Astrocyte (in vitro differentiated cells and primary cell): Measurements from ENCODE around the gene IGFALS. TPM values are rescaled to one million over a fixed set of nuclear protein-coding genes. Genes with fewer than 3 reads are reported as not detected.
A peak's percentile ranks its signal among the peaks of the same experiment; 100 is the strongest.

ENCODE experiments used
- DNase-seq: peaks from one replicate; pipeline ENCODE4 v3.0.0-alpha.2; 2010; ENCODE audit warnings: low read depth
- FAIRE-seq: peaks from 2 replicates; lab custom pipeline; 2011; peaks lifted over from hg19 to GRCh38; lab: Jason Lieb, UNC
- H2AFZ ChIP-seq: 2 replicates; pipeline ENCODE4 v1.6.0; 2012; ENCODE audit warnings: low read depth, low read length, inconsistent platforms
- H3K27ac ChIP-seq: 2 replicates; pipeline ENCODE4 v1.5.1; 2011; ENCODE audit warnings: low read depth, low read length, inconsistent platforms
- H3K27me3 ChIP-seq: 2 replicates; pipeline ENCODE4 v1.6.0; 2011; ENCODE audit warnings: low read length, inconsistent platforms; ENCODE audit not compliant: insufficient read depth
- H3K36me3 ChIP-seq: 2 replicates; pipeline ENCODE4 v1.5.1; 2011; ENCODE audit warnings: low read length, inconsistent platforms; ENCODE audit not compliant: insufficient read depth
- H3K4me1 ChIP-seq: 2 replicates; pipeline ENCODE4 v1.5.1; 2011; ENCODE audit warnings: low read length, inconsistent platforms; ENCODE audit not compliant: insufficient read depth
- H3K4me2 ChIP-seq: 2 replicates; pipeline ENCODE4 v1.6.0; 2012; ENCODE audit warnings: low read length, inconsistent platforms
- H3K4me3 ChIP-seq: 2 replicates; pipeline ENCODE4 v1.5.1; 2011; ENCODE audit warnings: low read depth, mild to moderate bottlenecking, low read length, inconsistent platforms; ENCODE audit not compliant: insufficient read depth
- H3K79me2 ChIP-seq: 2 replicates; pipeline ENCODE4 v1.6.0; 2012; ENCODE audit warnings: mild to moderate bottlenecking, low read length, inconsistent platforms; ENCODE audit not compliant: insufficient read depth
- H3K9ac ChIP-seq: 2 replicates; pipeline ENCODE4 v1.6.0; 2012; ENCODE audit warnings: mild to moderate bottlenecking, low read length, inconsistent platforms
- H3K9me3 ChIP-seq: 2 replicates; pipeline ENCODE4 v1.5.1; 2012; ENCODE audit warnings: low read depth, mild to moderate bottlenecking, low read length, inconsistent platforms; ENCODE audit not compliant: insufficient read depth
- H4K20me1 ChIP-seq: 2 replicates; pipeline ENCODE4 v1.6.0; 2012; ENCODE audit warnings: low read length, inconsistent platforms; ENCODE audit not compliant: insufficient read depth
- H3K27ac Mint-ChIP-seq: one replicate; pipeline ENCODE4 v1.8.0; 2021; ENCODE audit warnings: mild to moderate bottlenecking, mixed read lengths; ENCODE audit not compliant: unreplicated experiment
- H3K27me3 Mint-ChIP-seq: one replicate; pipeline ENCODE4 v1.8.0; 2021; ENCODE audit warnings: low read depth, mixed read lengths; ENCODE audit not compliant: unreplicated experiment
- H3K36me3 Mint-ChIP-seq: one replicate; pipeline ENCODE4 v1.8.0; 2021; ENCODE audit warnings: low read depth, mixed read lengths; ENCODE audit not compliant: unreplicated experiment
- H3K4me1 Mint-ChIP-seq: one replicate; pipeline ENCODE4 v1.8.0; 2021; ENCODE audit warnings: low read depth, mixed read lengths; ENCODE audit not compliant: unreplicated experiment
- H3K4me3 Mint-ChIP-seq: one replicate; pipeline ENCODE4 v1.8.0; 2021; ENCODE audit warnings: mild to moderate bottlenecking, moderate library complexity, mixed read lengths; ENCODE audit not compliant: unreplicated experiment
- H3K9me3 Mint-ChIP-seq: one replicate; pipeline ENCODE4 v1.8.0; 2021; ENCODE audit warnings: mild to moderate bottlenecking, mixed read lengths; ENCODE audit not compliant: unreplicated experiment
- EZH2 ChIP-seq: IDR thresholded peaks from 2 replicates; pipeline ENCODE4 v1.6.1; 2012; ENCODE audit warnings: mild to moderate bottlenecking, low read length, inconsistent platforms; ENCODE audit not compliant: insufficient read depth
- total RNA-seq: library from RNA; stranded (reverse); gene quantifications from 2 replicates; pipeline ENCODE4 v1.2.1, GENCODE V29; 2021
- TF ChIP-seq, protein P1 (sequence below): IDR thresholded peaks from 2 replicates; pipeline ENCODE4 v1.5.1; 2011; ENCODE audit warnings: low read depth, mild to moderate bottlenecking, inconsistent platforms, low read length, moderate library complexity; ENCODE audit not compliant: insufficient read depth

IGFALS gene
- total RNA-seq, 1 donor from 2014 or later = not detected

DNA sequence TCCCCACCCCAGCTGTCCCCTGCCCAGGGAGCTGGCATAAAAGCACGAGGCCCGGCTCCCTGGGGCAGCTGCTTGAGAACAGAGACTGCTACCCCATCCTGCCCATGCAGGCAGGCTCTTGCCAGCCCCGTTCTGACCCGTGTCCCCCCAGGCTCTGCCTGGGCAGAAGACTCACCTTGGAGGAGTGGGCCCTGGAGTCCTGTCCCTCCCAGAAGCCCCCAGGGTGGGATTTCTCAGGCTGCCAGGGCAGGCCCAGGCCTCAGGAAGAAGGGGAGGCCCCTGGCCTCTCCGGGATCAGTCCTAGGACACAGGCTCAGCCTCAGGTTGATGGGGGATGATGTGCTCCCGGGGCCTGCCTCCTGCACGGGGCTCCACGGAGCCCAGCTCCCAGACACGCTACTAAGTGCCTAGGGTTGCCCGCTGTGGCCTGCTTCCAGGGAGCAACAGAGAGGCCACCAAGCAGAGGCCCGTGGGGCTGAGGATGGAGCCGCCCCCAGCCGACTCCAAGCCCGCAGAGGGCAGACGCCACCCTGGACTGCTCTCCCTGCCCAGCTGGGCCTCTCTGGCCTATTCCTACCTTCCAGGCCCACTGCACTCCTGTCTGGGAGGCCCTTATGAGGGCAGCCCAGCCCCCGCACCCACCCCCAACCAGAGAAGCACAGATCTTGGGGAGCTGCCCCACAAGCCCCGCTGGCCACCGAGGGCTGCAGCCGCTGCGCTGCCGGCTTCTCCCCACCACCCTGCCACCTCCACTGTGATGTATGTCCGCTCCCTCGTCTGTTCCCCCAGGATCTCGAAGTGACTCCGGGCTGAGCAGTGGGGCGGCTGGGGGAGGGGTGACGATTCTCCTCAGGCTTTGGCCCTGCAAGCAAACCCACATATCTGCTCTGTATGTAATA is 23.9 kb downstream of the IGFALS start:
- Histone ChIP-seq H3K36me3 (no peaks in the 10 kb centered on the region), H3K4me2 (peak overlapping the region; percentile 91), H3K4me1 (peaks cover 25% of the 10 kb centered on the region), H3K27ac (no peak overlapping the region), H4K20me1 (peaks cover 52% of the 10 kb centered on the region), H3K9ac (peak overlapping the region; percentile 91), H2AFZ (no peak overlapping the region), H3K27me3 (no peaks in the 10 kb centered on the region), H3K79me2 (peaks cover 29% of the 10 kb centered on the region), H3K4me3 (no peak overlapping the region), H3K9me3 (no peaks in the 10 kb centered on the region)
- H3K9me3 Mint-ChIP-seq = no peaks in the 10 kb centered on the region
- peak overlapping the region; percentile 86 for H3K4me3 Mint-ChIP-seq
- TF ChIP-seq, protein P1, sequence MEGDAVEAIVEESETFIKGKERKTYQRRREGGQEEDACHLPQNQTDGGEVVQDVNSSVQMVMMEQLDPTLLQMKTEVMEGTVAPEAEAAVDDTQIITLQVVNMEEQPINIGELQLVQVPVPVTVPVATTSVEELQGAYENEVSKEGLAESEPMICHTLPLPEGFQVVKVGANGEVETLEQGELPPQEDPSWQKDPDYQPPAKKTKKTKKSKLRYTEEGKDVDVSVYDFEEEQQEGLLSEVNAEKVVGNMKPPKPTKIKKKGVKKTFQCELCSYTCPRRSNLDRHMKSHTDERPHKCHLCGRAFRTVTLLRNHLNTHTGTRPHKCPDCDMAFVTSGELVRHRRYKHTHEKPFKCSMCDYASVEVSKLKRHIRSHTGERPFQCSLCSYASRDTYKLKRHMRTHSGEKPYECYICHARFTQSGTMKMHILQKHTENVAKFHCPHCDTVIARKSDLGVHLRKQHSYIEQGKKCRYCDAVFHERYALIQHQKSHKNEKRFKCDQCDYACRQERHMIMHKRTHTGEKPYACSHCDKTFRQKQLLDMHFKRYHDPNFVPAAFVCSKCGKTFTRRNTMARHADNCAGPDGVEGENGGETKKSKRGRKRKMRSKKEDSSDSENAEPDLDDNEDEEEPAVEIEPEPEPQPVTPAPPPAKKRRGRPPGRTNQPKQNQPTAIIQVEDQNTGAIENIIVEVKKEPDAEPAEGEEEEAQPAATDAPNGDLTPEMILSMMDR = no peak
- TF ChIP-seq EZH2 = no peak
- no peaks in the 10 kb centered on the region for H3K36me3 Mint-ChIP-seq
- peak overlapping the region; percentile 87 for H3K27ac Mint-ChIP-seq
- H3K27me3 Mint-ChIP-seq = no peaks in the 10 kb centered on the region
- peaks cover 6% of the 10 kb centered on the region for H3K4me1 Mint-ChIP-seq
- DNase-seq (no peak), FAIRE-seq (no peak)

DNA sequence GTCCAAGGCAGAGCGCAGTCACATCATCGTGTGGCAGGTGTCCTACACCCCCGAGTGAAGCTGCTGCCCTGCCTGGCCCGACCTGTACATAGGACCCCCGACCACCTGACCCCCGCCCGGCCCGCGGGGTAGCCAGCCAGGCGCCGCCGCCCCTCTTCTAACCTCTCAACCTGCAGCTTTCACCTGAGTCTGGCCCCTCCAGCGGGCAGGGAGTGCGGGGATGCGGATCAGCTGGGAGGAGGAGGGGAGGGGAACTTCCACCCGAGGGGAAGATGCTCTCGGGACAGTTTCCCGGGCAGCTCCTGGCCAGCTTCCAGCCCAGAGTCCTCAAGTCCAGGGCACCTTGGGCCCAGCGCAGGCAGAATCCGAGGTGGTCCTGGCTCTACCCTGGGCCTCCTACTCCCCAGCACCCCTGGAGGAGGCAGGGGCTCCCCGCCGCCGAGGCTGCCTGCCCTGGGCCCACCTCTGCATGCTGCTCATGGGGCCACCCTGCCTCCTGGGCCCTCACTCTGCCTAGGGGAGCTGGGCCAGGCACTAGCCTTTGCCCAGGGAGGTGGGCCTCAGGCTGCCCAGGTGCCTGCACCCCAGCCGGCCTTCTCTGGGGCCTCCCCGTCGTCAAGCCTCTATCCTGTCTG is 24.6 kb downstream of the IGFALS start:
- Mint-ChIP-seq H3K27ac (no peak overlapping the region), H3K36me3 (no peaks in the 10 kb centered on the region), H3K4me1 (peaks cover 6% of the 10 kb centered on the region), H3K4me3 (no peak overlapping the region), H3K27me3 (no peaks in the 10 kb centered on the region), H3K9me3 (no peaks in the 10 kb centered on the region)
- Histone ChIP-seq H3K27me3 (no peaks in the 10 kb centered on the region), H3K9ac (no peak overlapping the region), H3K79me2 (peaks cover 21% of the 10 kb centered on the region), H3K27ac (no peak overlapping the region), H3K4me2 (no peak overlapping the region), H3K36me3 (no peaks in the 10 kb centered on the region), H2AFZ (no peak overlapping the region), H3K9me3 (no peaks in the 10 kb centered on the region), H3K4me1 (peaks cover 18% of the 10 kb centered on the region), H3K4me3 (no peak overlapping the region), H4K20me1 (peaks cover 49% of the 10 kb centered on the region)
- TF ChIP-seq, protein P1 = no peak
- TF ChIP-seq EZH2 = no peak
- FAIRE-seq = no peak
- no peak for DNase-seq
